A204.1 (cell line): ENCODE results near the gene ACER3.
"Not testable (repeated sequence)": the region's sequence is repeated elsewhere in the genome, so short reads cannot be mapped to it uniquely, and the experiment has no call there.

ENCODE experiments used
- FAIRE-seq: peaks from 2 replicates; lab custom pipeline; 2012; peaks lifted over from hg19 to GRCh38; lab: Jason Lieb, UNC

The ACER3 gene

GRCh38 chr11:76836613-76837291, 24.0 kb upstream of the ACER3 start:
- FAIRE-seq = no peak

GRCh38 chr11:76837696-76838677, 22.7 kb upstream of the ACER3 start:
- FAIRE-seq = no peak

DNA sequence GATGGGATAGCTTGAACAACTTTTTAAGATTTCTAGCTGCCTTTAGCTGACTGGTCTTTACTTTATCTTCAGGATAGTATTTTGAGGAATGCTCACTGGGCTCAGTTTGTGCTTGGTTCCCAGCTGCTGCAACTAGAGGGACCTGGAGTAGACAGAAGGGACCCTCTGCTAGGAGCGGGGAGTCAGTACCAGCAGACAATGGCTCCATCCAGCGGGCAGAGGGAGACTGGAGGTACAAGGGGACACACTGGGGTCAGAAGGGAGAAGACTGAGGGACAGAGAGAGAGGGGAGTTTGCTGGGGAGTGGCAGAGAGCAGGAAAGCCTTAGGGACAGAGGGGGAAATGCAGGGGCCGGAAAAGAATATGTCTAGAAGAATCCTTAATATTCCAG, 22.0 kb upstream of the ACER3 start:
- FAIRE-seq = no peak

DNA sequence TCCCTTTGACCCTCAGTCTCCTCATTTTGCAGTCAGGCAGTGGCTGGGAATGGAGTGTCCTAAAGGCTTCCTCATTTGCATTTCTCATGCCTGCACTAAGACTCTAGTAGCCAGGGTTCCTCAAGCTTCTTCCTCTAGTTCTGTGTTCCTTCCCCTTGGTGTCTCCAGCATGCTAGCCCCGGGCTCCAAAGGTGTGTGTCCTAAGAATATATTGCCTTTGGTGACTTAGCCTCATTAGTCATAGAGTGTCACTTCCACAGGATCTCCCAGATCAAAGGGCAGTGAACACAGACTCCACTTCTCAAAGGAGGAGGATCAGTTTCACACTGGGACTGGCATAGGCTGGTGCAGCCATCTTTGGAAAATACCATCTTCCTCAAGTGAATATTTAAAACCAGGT, 21.4 kb upstream of the ACER3 start:
- FAIRE-seq = no peak

DNA sequence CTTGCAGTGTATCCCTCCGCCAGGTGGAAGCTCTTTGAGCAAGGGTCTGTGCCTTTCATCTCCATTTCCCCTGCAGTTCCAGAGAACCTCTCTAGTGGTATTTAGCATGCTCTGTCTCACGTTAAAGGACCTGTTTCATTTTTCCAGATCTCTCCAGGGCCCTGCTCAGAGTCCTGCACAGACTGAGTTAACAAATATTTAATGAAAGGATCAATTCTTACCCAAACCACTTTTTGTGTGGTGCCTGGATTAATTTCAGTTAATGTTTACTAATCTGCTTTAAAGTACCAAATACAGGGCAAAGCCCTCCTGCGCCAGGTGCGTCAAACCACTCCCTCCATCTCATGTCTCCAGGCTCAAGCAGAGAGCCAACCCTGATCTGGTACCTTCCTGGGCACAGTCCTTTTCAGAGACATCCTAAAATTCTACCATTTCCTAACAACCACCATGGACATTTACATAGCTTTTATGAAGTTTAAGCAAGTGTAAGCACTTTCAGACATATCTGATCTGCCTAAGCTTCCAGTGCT, 18.7 kb upstream of the ACER3 start:
- FAIRE-seq = no peak

GRCh38 chr11:76843907-76844306, 16.8 kb upstream of the ACER3 start:
- FAIRE-seq = no peak

GRCh38 chr11:76844511-76844910, 16.2 kb upstream of the ACER3 start:
- FAIRE-seq = no peak

DNA sequence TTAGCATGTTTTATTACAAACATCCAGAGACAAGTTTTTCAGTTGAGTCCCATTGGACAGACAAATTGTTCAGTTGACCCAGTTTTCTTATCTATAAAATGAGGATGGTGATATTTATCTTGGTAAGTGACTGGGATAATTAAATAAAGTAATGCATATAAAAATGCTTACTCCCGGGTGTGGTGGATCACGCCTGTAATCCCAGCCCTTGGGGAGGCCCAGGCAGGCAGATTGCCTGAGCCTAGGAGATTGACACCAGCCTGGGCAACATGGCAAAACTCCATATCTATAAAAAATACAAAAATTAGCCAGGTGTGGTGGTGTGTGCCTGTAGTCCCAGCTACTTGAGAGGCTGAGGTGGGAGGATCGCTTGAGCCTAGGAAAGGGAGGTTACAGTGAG, 15.6 kb upstream of the ACER3 start:
- FAIRE-seq = no peak

GRCh38 chr11:76846441-76846840, 14.3 kb upstream of the ACER3 start:
- FAIRE-seq = no peak

DNA sequence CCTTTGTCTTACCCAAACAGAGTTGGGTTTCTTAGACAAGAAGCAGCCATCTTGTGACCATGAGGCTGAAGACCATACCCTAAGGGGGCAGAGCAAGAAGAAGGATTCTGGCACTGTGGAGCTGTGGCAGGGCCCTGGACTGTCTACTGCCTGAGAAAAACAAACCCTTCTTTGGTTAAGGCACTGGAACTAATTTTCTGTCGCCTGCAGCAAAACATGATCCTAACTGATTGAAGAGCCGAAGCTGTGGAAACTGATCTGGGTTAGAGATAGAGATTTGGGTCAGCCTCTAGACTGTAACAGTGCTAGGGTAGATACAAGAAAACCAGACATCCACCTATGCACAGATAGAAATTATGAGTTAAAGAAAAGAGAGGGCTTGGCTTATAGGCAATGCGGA, 11.3 kb upstream of the ACER3 start:
- no peak for FAIRE-seq

- FAIRE-seq = no peak
Measured at GRCh38 chr11:76850130-76850529, 10.6 kb upstream of the ACER3 start.

DNA sequence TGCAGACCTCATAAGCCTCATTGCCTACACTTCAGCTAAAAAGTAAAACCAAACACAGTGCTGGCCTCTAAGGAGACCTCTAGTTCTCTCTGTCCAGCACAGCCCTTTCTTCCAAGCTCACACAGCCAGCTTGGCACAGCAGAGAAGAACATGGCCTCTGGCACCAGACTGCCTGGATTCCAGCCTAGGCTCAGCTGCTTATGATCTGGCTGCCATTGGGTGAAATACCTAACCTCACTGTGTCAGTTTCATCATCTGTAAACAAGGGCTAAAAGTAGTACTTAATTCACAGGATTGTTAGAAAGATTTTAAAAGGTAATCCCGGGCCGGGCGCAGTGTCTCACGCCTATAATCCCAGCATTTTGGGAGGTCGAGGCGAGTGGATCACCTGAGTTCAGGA, 9.9 kb upstream of the ACER3 start:
- FAIRE-seq = no peak

GRCh38 chr11:76854709-76855108, 6.0 kb upstream of the ACER3 start:
- no peak for FAIRE-seq

DNA sequence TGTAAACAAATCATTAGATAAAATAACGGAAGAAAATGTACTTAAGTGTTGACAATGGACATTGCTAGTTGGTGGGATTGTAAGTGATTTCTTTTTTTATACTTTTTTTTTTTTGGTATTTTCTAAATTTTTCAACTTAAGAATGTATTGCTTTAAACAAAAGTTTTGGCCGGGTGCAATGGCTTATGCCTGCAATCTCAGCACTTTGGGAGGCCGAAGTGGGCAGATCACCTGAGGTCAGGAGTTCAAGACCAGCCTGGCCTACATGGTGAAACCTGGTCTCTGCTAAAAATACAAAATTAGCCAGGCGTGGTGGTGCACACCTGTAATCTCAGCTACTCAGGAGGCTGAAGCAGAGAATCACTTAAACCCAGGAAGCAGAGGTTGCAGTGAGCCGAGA, 5.0 kb upstream of the ACER3 start:
- not testable (repeated sequence) for FAIRE-seq

DNA sequence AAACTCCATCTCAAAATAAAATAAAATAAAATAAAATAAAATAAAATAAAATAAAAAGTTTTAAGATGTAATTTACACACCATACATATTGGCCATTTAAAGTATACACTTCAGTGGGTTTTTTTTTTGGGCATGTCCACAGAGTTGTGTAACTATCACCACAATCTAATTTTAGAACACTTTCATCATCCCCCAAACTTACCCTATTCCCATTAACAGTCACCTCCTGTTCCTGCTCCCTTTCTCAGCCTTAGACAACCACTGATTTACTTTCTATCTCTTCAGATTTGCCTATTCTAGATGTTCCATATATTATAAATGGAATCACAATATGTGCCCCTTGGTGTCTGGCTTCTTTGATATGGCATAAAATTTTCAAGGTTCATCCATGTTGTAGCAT, 4.6 kb upstream of the ACER3 start:
- FAIRE-seq = no peak

GRCh38 chr11:76856571-76856970, 4.1 kb upstream of the ACER3 start:
- FAIRE-seq = no peak

GRCh38 chr11:76857781-76858410, 2.8 kb upstream of the ACER3 start:
- no peak for FAIRE-seq

DNA sequence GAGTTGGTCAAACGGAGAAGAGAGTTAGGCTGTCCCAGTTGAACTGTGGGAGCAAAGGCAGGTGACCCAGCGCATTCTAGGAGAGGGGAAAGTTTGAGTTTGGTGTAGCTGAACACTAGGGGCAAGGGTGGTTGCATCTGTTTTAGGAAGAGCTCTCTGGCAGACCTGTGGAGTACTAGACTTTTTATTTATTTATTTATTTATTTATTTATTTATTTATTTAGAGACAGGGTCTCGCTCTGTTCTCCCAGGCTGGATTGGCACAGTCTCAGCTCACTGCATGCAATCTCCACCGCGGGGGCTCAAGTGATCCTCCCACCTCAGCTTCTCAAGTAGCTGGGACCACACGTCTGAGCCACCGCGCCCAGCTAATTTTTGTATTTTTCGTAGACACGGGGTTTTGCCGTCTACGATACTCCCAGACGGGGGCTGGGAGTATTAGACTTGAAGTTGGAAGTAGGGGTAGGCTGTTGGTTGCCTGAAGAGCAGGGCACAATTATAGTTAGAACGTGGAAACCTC, 950 bp upstream of the ACER3 start:
- FAIRE-seq = no peak

- no peak for FAIRE-seq
Measured at GRCh38 chr11:76861490-76861953, 804 bp downstream of the ACER3 start.

DNA sequence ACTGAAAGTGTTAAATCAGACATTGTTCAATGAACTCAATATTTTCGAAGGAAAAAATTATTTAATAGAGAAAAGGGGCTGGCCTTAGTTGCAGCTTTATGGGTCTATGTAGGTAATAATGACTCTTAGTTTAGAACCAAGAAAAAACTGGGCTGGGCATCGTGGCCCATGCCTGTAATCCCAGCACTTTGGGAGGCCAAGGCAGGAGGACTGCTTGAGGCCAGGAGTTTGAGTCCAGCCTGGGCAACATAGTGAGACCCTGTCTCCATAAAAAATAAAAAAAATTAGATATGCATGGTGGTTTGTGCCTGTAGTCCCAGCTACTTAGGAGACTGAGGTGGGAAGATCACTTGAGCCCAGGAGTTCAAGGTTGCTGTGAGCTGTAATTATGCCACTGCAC, 2.1 kb downstream of the ACER3 start:
- not testable (repeated sequence) for FAIRE-seq

DNA sequence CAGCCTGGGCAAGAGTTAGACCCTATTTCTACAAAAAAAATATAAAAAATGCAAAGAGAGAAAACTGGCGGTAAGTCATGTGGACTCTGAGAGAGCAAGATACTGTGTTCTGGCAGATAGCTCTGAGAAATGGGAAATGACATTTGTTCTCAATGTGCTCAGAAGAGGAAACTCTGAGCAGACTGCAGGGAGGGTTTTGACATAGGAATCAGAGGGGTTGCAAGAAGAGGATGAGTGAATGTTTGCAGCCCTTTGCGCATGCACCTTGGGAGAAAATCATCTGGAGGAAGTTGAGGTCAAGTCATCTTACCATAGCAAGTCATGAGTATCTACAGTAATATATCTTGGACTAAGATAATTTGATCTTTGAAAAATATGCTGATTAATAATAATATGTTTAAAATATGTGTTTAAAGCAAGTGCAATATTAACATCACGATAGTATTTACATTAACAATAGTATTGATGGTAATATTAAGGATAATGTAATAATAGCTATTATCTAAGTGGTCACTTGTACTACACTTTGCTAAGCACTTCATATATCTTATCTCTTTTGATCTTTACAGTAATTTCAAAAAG, 2.6 kb downstream of the ACER3 start:
- FAIRE-seq = no peak
